ENCODE data around the gene FOXA1.

The FOXA1 gene

GRCh38 chr14:37589715-37590427 is 5.2 kb downstream of the FOXA1 start:
- DNase-seq, result no peak
- Histone ChIP-seq H3K36me3 (ENCODE audit: control insufficient read depth, insufficient read depth, low read length) (no peaks in the 10 kb centered on the region), H3K4me1 (ENCODE audit: control insufficient read depth, insufficient read depth, low read length, poor library complexity, severe bottlenecking) (no peaks in the 10 kb centered on the region), H3K9me3 (ENCODE audit: control insufficient read depth, low read length) (no peaks in the 10 kb centered on the region), H3K4me3 (ENCODE audit: insufficient read depth, low read depth, low read length, poor library complexity, severe bottlenecking) (no peak overlapping the region), H3K27ac (ENCODE audit: insufficient read depth, low read length, poor library complexity, severe bottlenecking) (no peak overlapping the region), H3K27me3 (replicated peaks; ENCODE audit: control insufficient read depth, insufficient read depth, low read length, poor library complexity, severe bottlenecking) (peaks cover 39% of the 10 kb centered on the region)

GRCh38 chr14:37588956-37589714 is 5.9 kb downstream of the FOXA1 start:
- H3K4me1 ChIP-seq (ENCODE audit: control insufficient read depth, insufficient read depth, low read length, poor library complexity, severe bottlenecking), result no peaks in the 10 kb centered on the region
- no peaks in the 10 kb centered on the region for H3K36me3 ChIP-seq (ENCODE audit: control insufficient read depth, insufficient read depth, low read length)
- H3K4me3 ChIP-seq (ENCODE audit: insufficient read depth, low read depth, low read length, poor library complexity, severe bottlenecking), result no peak overlapping the region
- H3K9me3 ChIP-seq (ENCODE audit: control insufficient read depth, low read length), result no peaks in the 10 kb centered on the region
- no peak overlapping the region for H3K27ac ChIP-seq (ENCODE audit: insufficient read depth, low read length, poor library complexity, severe bottlenecking)
- H3K27me3 ChIP-seq (replicated peaks; ENCODE audit: control insufficient read depth, insufficient read depth, low read length, poor library complexity, severe bottlenecking), result peaks cover 42% of the 10 kb centered on the region
- no peak for DNase-seq

GRCh38 chr14:37588667-37588955 is 6.4 kb downstream of the FOXA1 start:
- no peaks in the 10 kb centered on the region for H3K4me1 ChIP-seq (ENCODE audit: control insufficient read depth, insufficient read depth, low read length, poor library complexity, severe bottlenecking)
- H3K9me3 ChIP-seq (ENCODE audit: control insufficient read depth, low read length), result no peaks in the 10 kb centered on the region
- H3K27ac ChIP-seq (ENCODE audit: insufficient read depth, low read length, poor library complexity, severe bottlenecking), result no peak overlapping the region
- DNase-seq, result no peak
- H3K36me3 ChIP-seq (ENCODE audit: control insufficient read depth, insufficient read depth, low read length), result no peaks in the 10 kb centered on the region
- H3K4me3 ChIP-seq (ENCODE audit: insufficient read depth, low read depth, low read length, poor library complexity, severe bottlenecking), result no peak overlapping the region
- H3K27me3 ChIP-seq (replicated peaks; ENCODE audit: control insufficient read depth, insufficient read depth, low read length, poor library complexity, severe bottlenecking), result peaks cover 42% of the 10 kb centered on the region

GRCh38 chr14:37587881-37588666 is 7.0 kb downstream of the FOXA1 start:
- Histone ChIP-seq H3K27ac (ENCODE audit: insufficient read depth, low read length, poor library complexity, severe bottlenecking) (no peak overlapping the region), H3K9me3 (ENCODE audit: control insufficient read depth, low read length) (no peaks in the 10 kb centered on the region), H3K36me3 (ENCODE audit: control insufficient read depth, insufficient read depth, low read length) (no peaks in the 10 kb centered on the region), H3K27me3 (replicated peaks; ENCODE audit: control insufficient read depth, insufficient read depth, low read length, poor library complexity, severe bottlenecking) (peaks cover 43% of the 10 kb centered on the region), H3K4me3 (ENCODE audit: insufficient read depth, low read depth, low read length, poor library complexity, severe bottlenecking) (no peak overlapping the region), H3K4me1 (ENCODE audit: control insufficient read depth, insufficient read depth, low read length, poor library complexity, severe bottlenecking) (no peaks in the 10 kb centered on the region)
- no peak for DNase-seq

GRCh38 chr14:37587131-37587803 is 7.8 kb downstream of the FOXA1 start:
- H3K9me3 ChIP-seq (ENCODE audit: control insufficient read depth, low read length), result no peaks in the 10 kb centered on the region

GRCh38 chr14:37586797-37587130 is 8.3 kb downstream of the FOXA1 start:
- no peaks in the 10 kb centered on the region for H3K4me1 ChIP-seq (ENCODE audit: control insufficient read depth, insufficient read depth, low read length, poor library complexity, severe bottlenecking)
- peaks cover 36% of the 10 kb centered on the region for H3K27me3 ChIP-seq (replicated peaks; ENCODE audit: control insufficient read depth, insufficient read depth, low read length, poor library complexity, severe bottlenecking)
- DNase-seq, result no peak
- no peaks in the 10 kb centered on the region for H3K36me3 ChIP-seq (ENCODE audit: control insufficient read depth, insufficient read depth, low read length)
- no peaks in the 10 kb centered on the region for H3K9me3 ChIP-seq (ENCODE audit: control insufficient read depth, low read length)
- H3K4me3 ChIP-seq (ENCODE audit: insufficient read depth, low read depth, low read length, poor library complexity, severe bottlenecking), result no peak overlapping the region
- H3K27ac ChIP-seq (ENCODE audit: insufficient read depth, low read length, poor library complexity, severe bottlenecking), result no peak overlapping the region

More at GRCh38 chr14:37587131-37587803, 7.8 kb downstream of the FOXA1 start:
- H3K27ac ChIP-seq (ENCODE audit: insufficient read depth, low read length, poor library complexity, severe bottlenecking), result no peak overlapping the region
- no peaks in the 10 kb centered on the region for H3K36me3 ChIP-seq (ENCODE audit: control insufficient read depth, insufficient read depth, low read length)
- DNase-seq, result no peak
- no peak overlapping the region for H3K4me3 ChIP-seq (ENCODE audit: insufficient read depth, low read depth, low read length, poor library complexity, severe bottlenecking)
- H3K4me1 ChIP-seq (ENCODE audit: control insufficient read depth, insufficient read depth, low read length, poor library complexity, severe bottlenecking), result no peaks in the 10 kb centered on the region
- peaks cover 36% of the 10 kb centered on the region for H3K27me3 ChIP-seq (replicated peaks; ENCODE audit: control insufficient read depth, insufficient read depth, low read length, poor library complexity, severe bottlenecking)

- Histone ChIP-seq H3K36me3 (ENCODE audit: control insufficient read depth, insufficient read depth, low read length) (no peaks in the 10 kb centered on the region), H3K4me1 (ENCODE audit: control insufficient read depth, insufficient read depth, low read length, poor library complexity, severe bottlenecking) (no peaks in the 10 kb centered on the region), H3K9me3 (ENCODE audit: control insufficient read depth, low read length) (no peaks in the 10 kb centered on the region), H3K4me3 (ENCODE audit: insufficient read depth, low read depth, low read length, poor library complexity, severe bottlenecking) (no peak overlapping the region), H3K27ac (ENCODE audit: insufficient read depth, low read length, poor library complexity, severe bottlenecking) (no peak overlapping the region), H3K27me3 (replicated peaks; ENCODE audit: control insufficient read depth, insufficient read depth, low read length, poor library complexity, severe bottlenecking) (peaks cover 36% of the 10 kb centered on the region)
- DNase-seq, result no peak
Measured at GRCh38 chr14:37585971-37586796, 8.9 kb downstream of the FOXA1 start.

GRCh38 chr14:37585101-37585511 is 9.9 kb downstream of the FOXA1 start:
- Histone ChIP-seq H3K4me3 (ENCODE audit: insufficient read depth, low read depth, low read length, poor library complexity, severe bottlenecking) (no peak overlapping the region), H3K36me3 (ENCODE audit: control insufficient read depth, insufficient read depth, low read length) (no peaks in the 10 kb centered on the region), H3K27ac (ENCODE audit: insufficient read depth, low read length, poor library complexity, severe bottlenecking) (no peak overlapping the region), H3K9me3 (ENCODE audit: control insufficient read depth, low read length) (no peaks in the 10 kb centered on the region), H3K4me1 (ENCODE audit: control insufficient read depth, insufficient read depth, low read length, poor library complexity, severe bottlenecking) (no peaks in the 10 kb centered on the region), H3K27me3 (replicated peaks; ENCODE audit: control insufficient read depth, insufficient read depth, low read length, poor library complexity, severe bottlenecking) (peaks cover 31% of the 10 kb centered on the region)
- no peak for DNase-seq
